PC-9 (cell line): ENCODE measurements around the gene RASGRF1. TPM values are rescaled to one million over a fixed set of nuclear protein-coding genes. Genes with fewer than 3 reads are reported as not detected.

Source experiments
- BruUV-seq: library from RNA; stranded (reverse); fragments of 400-500 nt; replicated peaks from 2 replicates; lab custom pipeline; 2021; lab: Mats Ljungman, UMichigan
- CTCF ChIA-PET: fragments of 300-600 bp; sonication (Branson Sonifier 250); formaldehyde crosslinking; loops from one replicate; lab custom pipeline; 2022; ENCODE audit warnings: antibody characterized with exemption; lab: Charles Lee
- POLR2A ChIA-PET: fragments of 300-600 bp; sonication (Branson Sonifier 250); formaldehyde crosslinking; loops from one replicate; lab custom pipeline; 2022; ENCODE audit warnings: antibody characterized with exemption; ENCODE audit not compliant: unreplicated experiment; lab: Charles Lee
- DNase-seq, 2 experiments: peaks; one replicate each; pipeline versions ENCODE4 v3.0.0 to v3.0.0-alpha.2; 2015 to 2022; ENCODE audit warnings: mixed read lengths in 1 of 2
- H2AFZ ChIP-seq: fragments of 200-600 bp; sonication (generic); 2 replicates; pipeline ENCODE4 v1.8.1; 2017; ENCODE audit warnings: antibody characterized with exemption
- H3F3A ChIP-seq: fragments of 200-600 bp; sonication (generic); 2 replicates; pipeline ENCODE4 v1.8.1; 2017; ENCODE audit warnings: antibody characterized with exemption, mild to moderate bottlenecking, low read depth; ENCODE audit not compliant: insufficient read depth
- H3K27ac ChIP-seq: fragments of 200-600 bp; sonication (generic); 2 replicates; pipeline ENCODE4 v1.6.1; 2016; ENCODE audit warnings: mixed run types
- H3K27me3 ChIP-seq: fragments of 200-600 bp; sonication (generic); 2 replicates; pipeline ENCODE4 v1.6.1; 2016; ENCODE audit warnings: low read depth, mixed run types; ENCODE audit not compliant: insufficient read depth
- H3K36me3 ChIP-seq: fragments of 200-600 bp; sonication (generic); 2 replicates; pipeline ENCODE4 v1.6.1; 2016; ENCODE audit warnings: low read depth, mixed run types
- H3K4me1 ChIP-seq: fragments of 200-600 bp; sonication (generic); replicated peaks from 2 replicates; pipeline ENCODE4 v1.6.1; 2016; ENCODE audit warnings: mixed run types; ENCODE audit not compliant: insufficient read depth
- H3K4me2 ChIP-seq: fragments of 200-600 bp; sonication (generic); 2 replicates; pipeline ENCODE4 v1.6.1; 2017; ENCODE audit warnings: mixed run types
- H3K4me3 ChIP-seq: fragments of 200-600 bp; sonication (generic); 2 replicates; pipeline ENCODE4 v1.6.1; 2016; ENCODE audit warnings: mixed run types
- H3K79me2 ChIP-seq: fragments of 200-600 bp; sonication (generic); 2 replicates; pipeline ENCODE4 v1.6.1; 2017; ENCODE audit warnings: low read depth, mixed run types
- H3K9me2 ChIP-seq: fragments of 200-600 bp; sonication (generic); 2 replicates; pipeline ENCODE4 v1.8.1; 2017; ENCODE audit warnings: mild to moderate bottlenecking; ENCODE audit not compliant: insufficient read depth
- H3K9me3 ChIP-seq: fragments of 200-600 bp; sonication (generic); 2 replicates; pipeline ENCODE4 v1.8.1; 2016; ENCODE audit warnings: low read depth; ENCODE audit not compliant: insufficient read depth
- H4K20me1 ChIP-seq: fragments of 200-600 bp; sonication (generic); 2 replicates; pipeline ENCODE4 v1.8.1; 2017; ENCODE audit not compliant: insufficient read depth
- CTCF ChIP-seq: fragments of 200-600 bp; sonication (generic); conservative IDR thresholded peaks from 2 replicates; pipeline ENCODE4 v1.6.1; 2017; ENCODE audit warnings: mixed run types, antibody characterized with exemption, mild to moderate bottlenecking, moderate library complexity
- EZH2 ChIP-seq: fragments of 200-600 bp; sonication (generic); IDR thresholded peaks from 2 replicates; pipeline ENCODE4 v1.8.0; 2017; ENCODE audit warnings: antibody characterized with exemption, low read depth
- intact Hi-C: fragments of 100-400 bp; cut with micrococcal nuclease; formaldehyde crosslinking; loops from one replicate; pipeline ENCODE4 v1.10.0; 2022; ENCODE audit not compliant: unreplicated experiment
- total RNA-seq: library from RNA; stranded (reverse); gene quantifications from 2 replicates; pipeline ENCODE4 v1.2.3, GENCODE V29; 2021

Gene RASGRF1
- total RNA-seq, 1 experiment from 2014 or later: 6.0 TPM

DNA sequence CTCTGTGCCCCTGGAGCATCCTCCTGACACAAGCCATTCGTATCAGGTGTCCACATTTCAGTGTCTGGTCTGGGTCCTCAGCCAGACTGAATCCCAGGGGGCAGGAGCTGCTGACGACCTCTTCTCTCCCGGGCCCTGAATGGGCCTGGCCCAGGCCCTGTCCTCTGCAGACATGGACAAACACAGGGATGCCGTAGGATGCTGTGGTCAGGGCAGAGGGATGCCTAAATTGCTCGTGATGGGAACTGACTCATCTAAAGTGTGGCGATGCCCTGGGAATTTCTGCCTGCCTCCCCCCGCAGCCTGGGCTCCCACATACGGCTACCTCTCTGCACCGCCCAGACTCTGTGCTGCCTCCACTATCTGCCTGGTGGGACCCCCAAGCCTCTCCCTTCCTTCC is 87.3 kb downstream of the RASGRF1 start:
- Histone ChIP-seq H3K4me1 (peaks cover 27% of the 10 kb centered on the region), H3F3A (no peaks in the 10 kb centered on the region; the same call in 1 of the 2 replicates), H3K27me3 (no peaks in the 10 kb centered on the region), H3K4me3 (no peak overlapping the region), H3K79me2 (no peaks in the 10 kb centered on the region), H4K20me1 (no peaks in the 10 kb centered on the region), H3K9me3 (no peaks in the 10 kb centered on the region), H3K9me2 (no peaks in the 10 kb centered on the region), H3K4me2 (no peak overlapping the region), H2AFZ (no peak overlapping the region), H3K36me3 (no peaks in the 10 kb centered on the region), H3K27ac (no peak overlapping the region)
- intact Hi-C loops: no loop called here
- BruUV-seq: no TSS peak
- no peak for DNase-seq
- CTCF ChIA-PET: interaction anchor here (1.1 kb wide), 1 partner anchor 24 kb away, joined by 3 read pairs; no protein-coding TSS in a partner anchor
- POLR2A ChIA-PET: interaction anchor here (0.6 kb wide), 1 partner anchor 24 kb away, joined by 4 read pairs; no protein-coding TSS in a partner anchor
- no peak for TF ChIP-seq CTCF
- TF ChIP-seq EZH2: no peak

GRCh38 chr15:79002581-79002980 is 88.0 kb downstream of the RASGRF1 start:
- TF ChIP-seq CTCF (no peak), EZH2 (no peak)
- ChIA-PET CTCF (no interaction called here), POLR2A (interaction anchor here (0.6 kb wide), 1 partner anchor 23 kb away, joined by 4 read pairs; no protein-coding TSS in a partner anchor)
- Histone ChIP-seq H3K4me3 (no peak overlapping the region), H2AFZ (no peak overlapping the region), H3K4me1 (peaks cover 28% of the 10 kb centered on the region), H4K20me1 (no peaks in the 10 kb centered on the region), H3K9me3 (no peaks in the 10 kb centered on the region), H3K79me2 (no peaks in the 10 kb centered on the region), H3F3A (no peaks in the 10 kb centered on the region; the same call in 1 of the 2 replicates), H3K4me2 (no peak overlapping the region), H3K27ac (no peak overlapping the region), H3K36me3 (no peaks in the 10 kb centered on the region), H3K9me2 (no peaks in the 10 kb centered on the region), H3K27me3 (no peaks in the 10 kb centered on the region)
- BruUV-seq: no TSS peak
- intact Hi-C loops: no loop called here
- no peak for DNase-seq

- Histone ChIP-seq H3K4me2 (no peak overlapping the region), H3K36me3 (no peaks in the 10 kb centered on the region), H3K79me2 (no peaks in the 10 kb centered on the region), H3K9me2 (no peaks in the 10 kb centered on the region), H3K27me3 (no peaks in the 10 kb centered on the region), H4K20me1 (no peaks in the 10 kb centered on the region), H3K27ac (no peak overlapping the region), H3K4me3 (no peak overlapping the region), H3K4me1 (peaks cover 37% of the 10 kb centered on the region), H3F3A (peaks cover 5% of the 10 kb centered on the region; the same call in 1 of the 2 replicates), H3K9me3 (no peaks in the 10 kb centered on the region), H2AFZ (no peak overlapping the region)
- no TSS peak for BruUV-seq
- intact Hi-C loops: no loop called here
- POLR2A ChIA-PET: interaction anchor here (0.6 kb wide), 1 partner anchor 1188 kb away, joined by 3 read pairs; no protein-coding TSS in a partner anchor
- no peak for DNase-seq
- CTCF ChIA-PET: no interaction called here
- no peak for TF ChIP-seq CTCF
- no peak for TF ChIP-seq EZH2
Observed at GRCh38 chr15:78999636-79000035, 90.9 kb downstream of the RASGRF1 start.
